GM19043 (cell line): Measurements from ENCODE around the gene KIF26B.

Source experiments
- ATAC-seq: cut with Tn5 transposase; IDR thresholded peaks from one replicate; pipeline ENCODE4 v1.9.1; 2021; ENCODE audit warnings: low read depth; ENCODE audit not compliant: unreplicated experiment

KIF26B gene

DNA sequence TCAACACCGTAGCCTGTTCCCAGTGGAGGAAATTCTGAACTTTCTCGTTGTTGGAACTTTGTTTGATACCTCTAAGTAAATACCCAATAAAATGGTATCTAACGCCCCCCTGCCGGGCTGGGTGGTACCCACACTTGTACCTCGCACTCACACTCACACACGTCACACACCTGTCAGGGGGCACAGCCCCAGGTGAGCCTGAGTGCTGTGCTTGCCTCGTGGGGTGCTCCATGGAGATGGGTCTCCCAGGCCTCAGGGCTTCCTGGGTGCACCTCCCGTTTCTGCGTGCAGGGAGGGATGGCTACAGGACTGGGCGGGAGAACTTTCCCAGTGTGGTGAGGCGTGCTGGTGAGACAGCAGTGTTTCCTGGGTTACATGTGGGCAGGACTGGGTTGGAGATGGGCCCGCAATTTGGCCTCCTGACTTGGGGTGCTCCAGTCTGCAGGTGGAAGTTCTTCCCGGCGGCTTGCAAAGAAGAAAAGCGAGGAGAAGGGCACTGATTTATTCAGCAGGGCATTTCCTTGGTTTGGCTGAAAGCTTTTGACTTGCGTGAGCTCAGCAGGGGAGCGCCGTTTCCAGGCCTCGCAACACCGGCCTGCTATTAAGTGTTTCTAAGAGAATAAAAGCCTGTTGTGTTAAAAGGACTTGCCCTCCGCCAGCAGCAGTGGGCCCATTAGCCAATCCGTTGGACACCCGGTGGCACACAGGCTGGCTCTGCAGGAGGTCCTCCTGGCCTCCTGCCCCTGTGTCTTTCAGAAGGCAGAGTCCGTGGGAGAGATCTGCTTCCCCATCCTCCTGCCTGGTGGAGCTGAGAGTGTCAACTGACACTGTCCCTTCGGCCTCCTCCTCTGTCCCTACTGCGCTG lies 79.7 kb downstream of the KIF26B start:
- ATAC-seq = no peak

DNA sequence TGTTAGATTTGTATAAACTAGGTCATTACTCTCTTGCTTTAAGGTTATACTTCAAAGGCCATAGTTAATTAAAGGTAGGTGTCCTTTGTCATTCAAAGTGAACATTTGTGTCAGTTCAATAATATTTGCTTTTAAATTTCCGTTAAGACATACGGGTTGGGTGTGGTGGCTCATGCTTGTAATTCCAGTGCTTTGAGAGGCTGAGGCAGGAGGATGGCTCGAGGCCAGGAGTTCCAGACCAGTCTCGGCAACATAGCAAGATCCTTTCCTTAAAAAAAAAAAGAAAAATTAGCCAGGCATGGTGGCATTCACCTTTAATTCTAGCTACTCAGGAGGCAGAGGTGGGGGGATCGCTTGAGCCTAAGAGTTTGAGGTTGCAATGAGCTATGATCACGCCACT lies 80.4 kb downstream of the KIF26B start:
- no peak for ATAC-seq

DNA sequence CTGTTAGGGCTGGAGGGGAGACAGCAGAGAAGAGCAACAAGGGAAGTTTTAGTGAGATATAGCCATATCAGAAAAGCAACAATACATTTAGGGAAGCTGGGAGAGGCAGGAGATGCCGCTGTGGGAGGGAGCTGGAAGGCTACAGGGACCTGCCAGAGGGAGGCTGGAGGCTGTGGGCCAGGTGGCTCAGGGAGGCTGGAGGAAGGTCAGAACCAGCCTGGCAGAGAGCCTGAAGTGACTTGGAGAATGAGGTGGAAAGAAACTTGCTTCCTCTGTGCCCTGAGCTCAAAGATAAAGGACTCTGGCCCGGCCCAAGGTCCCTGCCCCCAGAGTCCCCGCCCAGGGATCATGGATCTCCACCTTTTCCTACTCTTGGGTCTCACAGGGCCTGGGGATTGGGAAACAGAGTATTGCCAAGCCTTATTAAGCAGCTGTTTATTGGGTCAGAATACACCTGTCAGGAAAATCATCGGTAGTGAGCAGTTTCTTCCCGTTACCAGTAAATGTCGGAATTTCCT lies 85.9 kb downstream of the KIF26B start:
- no peak for ATAC-seq

DNA sequence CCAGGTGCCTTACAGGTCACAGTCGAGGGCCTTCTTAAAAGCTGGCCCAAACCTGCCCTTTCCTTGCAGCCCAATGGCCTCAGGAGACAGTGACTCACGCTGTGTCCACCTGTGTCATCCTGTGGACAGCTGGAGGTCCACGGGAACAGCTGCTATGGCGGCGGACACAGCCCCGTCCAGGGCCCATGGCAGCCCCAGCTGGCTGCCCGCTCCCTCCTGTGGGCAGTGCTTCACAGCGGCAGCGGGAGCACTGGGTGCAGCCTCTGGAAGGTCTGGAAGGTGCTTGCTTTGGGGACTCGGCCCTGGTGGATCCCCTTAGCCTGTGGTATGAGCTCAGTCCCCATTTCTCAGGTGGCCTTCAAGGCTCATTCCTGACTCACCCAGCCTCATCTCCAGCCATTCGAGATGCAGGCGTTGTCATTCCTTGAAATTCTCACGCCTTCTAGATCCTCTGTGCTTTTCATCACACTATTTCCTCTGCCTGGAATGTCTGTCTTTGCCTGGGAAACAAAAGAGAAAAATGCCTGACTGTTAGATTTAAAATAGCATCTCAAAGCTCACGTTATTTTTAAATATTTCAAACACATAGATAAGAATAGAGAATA lies 86.8 kb downstream of the KIF26B start:
- no peak for ATAC-seq

DNA sequence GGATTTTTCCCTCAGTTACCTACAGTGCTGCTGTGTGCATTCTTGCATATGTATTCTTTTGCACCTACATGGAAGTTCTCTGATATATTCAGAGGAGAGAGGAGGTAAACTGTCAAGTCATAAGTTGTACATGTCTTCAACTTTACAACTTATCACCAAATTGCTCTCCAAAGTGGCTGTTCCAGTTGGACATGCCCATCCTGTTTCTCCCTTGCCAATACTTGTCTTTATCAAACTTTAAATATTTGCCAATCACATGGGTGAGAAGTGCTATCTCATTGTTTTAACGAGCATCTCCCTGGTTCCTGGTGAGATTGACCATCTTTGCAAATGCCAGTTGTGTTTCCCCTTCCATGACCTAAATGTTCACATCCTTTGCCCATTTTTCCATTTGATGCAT lies 88.2 kb downstream of the KIF26B start:
- ATAC-seq = no peak

DNA sequence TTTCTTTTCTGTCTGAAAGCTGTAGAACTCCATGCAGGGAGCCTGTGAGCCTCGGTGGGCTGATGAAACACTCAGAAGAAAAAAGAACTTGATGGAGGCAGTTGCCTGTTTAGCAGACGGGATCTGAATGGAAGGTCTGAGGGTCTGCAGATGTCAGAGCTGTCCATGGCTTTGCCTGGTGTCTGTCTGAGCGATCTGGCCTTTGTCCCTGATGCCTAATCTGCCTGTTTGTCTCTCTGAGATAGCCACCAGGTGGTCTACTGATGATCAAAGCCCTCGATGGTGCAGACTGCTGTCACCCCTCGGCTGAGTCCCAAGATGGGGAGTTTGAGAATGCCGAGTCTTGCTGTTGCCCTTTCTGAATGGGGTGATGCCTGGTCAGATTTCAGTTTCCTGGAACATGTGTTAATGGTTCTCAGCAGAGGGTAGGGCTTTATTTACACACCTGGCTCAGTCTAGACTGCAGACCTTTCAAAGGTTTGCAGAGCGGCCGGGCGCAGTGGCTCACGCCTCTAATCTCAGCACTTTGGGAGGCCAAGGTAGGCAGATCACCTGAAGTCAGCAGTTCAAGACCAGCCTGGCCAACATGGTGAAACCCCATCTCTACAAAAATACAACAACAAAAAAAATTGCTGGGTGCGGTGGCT lies 90.4 kb downstream of the KIF26B start:
- ATAC-seq = no peak

DNA sequence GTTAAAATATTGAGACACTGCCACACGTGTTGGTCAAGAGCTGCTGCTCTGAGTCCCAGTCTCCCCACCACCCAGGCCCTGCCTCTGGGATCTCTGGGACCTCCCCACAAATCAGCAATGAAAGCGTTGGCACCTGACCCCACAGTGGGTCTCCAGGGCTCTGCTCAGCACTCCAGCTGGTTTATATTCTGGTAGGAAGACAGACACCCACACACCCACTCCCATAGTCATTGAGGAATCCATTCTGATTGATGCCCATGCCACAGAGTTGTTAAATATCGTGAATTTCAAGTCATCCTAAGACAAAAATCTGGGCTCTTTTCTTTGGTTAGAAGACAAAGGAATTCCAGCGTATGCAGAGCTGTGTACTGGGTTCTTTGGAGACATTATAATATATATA lies 91.6 kb downstream of the KIF26B start:
- no peak for ATAC-seq

DNA sequence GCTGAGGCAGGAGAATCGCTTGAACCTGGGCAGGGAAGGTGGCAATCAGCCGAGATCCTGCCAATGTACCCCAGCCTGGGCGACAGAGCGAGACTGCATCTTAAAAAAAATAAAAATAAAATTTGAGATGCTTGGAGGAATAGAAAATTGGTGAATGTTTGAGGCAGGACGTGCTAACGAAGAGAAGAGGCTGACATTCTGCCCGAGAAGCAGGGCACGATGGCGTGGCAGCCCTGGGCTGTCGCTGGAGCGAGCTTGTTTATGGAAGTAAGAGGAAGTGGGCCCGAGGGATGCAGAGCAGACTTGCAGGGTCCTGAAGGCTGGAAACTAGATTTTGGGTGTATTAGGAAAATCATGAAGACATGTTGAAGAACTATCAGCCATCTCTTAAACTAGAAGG lies 92.6 kb downstream of the KIF26B start:
- ATAC-seq = no peak

DNA sequence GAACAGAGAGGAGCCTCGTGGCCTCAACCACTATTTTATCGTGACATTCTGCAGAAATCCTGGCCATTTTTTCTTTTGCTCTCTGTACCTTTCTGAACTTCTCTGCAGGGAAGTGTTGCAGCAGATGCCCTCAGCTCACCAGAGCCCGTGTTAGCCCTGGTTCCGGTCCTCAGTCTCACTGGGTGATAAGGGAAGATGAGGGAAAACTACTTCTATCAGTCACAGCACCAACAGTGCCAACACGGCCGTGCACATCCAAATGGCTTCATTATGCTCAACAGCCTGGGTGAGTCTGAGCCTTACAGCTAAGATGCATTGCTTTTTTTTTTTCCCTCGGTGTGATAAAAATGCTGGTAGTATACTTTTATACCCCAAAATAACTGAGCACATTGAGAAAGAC lies 93.0 kb downstream of the KIF26B start:
- ATAC-seq = no peak

DNA sequence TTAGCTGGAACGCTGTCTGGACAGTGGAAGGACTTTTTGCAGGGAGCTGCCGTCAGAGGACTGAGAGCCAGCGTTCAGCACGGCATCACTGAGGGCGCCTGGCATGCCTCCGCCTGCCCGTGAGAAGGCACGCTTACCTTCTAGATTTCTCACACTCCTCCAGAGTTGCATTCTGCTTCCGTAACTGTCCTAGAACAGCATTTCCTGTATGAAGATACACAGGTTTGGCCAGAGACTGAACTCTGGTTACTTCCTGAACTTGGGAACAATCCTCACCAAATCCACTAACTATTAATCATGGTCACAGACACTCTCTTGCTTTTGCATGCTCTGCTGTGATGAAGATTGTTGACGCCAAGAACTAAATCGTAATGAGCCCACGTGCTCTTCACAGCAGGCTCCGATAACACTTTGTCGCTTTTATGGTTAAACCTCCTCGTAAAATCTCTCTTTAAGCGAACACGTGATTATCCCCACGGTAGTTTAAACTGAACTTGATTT lies 93.5 kb downstream of the KIF26B start:
- no peak for ATAC-seq

DNA sequence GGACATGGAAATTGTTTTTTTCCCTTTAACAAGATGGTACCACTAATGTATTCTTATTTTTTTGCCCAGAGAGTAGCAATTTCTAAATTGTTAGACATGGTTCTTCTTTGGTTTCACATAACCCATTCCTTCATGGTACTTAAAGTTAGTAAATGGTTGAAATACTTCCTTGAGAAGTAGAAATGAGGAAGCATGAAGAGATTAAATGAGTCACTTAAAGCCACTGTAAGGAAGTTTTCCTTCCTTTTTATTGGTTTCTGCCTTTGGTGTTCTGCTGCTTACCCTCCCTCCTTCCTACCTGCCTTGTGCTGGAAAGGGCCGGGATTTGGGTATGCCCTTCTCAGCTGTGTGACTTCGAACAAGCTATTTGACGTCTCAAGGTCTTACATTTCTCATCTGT lies 101.0 kb downstream of the KIF26B start:
- no peak for ATAC-seq

DNA sequence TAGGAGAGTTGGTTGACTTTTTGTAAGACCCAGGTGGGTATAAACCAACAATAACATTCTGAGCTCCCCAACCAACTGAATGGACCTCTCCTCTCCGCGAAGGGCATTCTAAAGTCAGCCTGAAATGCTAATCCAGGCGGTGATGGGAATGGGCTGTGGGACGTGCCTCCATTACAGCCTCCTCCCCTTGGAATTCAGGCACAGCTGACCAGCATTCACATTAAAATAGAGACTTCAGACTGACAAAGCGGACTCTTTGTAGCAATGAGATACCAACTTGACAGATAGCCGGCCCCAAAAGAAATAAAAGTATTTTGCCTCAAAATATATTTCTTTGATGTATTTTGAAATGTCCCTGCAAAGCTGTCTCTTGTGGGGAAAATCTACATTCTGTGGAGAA lies 101.7 kb downstream of the KIF26B start:
- ATAC-seq = no peak

DNA sequence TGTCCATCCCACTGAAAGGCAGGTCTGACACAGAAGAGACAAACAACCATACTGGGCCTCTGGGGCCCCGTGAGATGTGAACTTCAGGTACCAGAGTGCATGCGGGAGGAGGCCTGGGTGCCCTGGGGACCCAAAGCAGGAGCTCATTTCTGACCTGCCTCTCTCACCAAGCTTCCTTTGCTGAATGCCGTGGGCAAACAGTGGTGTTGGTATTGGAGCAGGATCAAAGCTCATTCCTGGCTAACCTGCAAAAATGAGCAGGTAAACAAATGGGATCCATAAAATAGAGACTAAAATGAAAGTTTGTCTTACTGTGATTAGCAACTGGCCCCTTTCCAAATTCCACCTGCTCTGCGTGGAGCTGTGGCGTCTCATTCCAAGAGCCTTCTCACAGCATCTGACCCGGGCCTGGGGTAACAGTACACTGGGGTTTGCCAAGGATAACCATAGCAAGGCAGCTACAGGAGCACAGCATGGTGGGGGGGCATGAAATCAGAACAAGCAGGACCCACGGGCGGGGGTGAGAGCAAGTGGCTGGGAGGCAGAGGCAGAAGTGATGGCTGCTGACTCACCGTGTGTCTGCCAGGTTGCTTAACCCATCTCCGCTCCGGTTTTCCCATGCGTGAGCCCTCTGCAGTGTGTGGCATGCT lies 103.6 kb downstream of the KIF26B start:
- ATAC-seq = no peak

DNA sequence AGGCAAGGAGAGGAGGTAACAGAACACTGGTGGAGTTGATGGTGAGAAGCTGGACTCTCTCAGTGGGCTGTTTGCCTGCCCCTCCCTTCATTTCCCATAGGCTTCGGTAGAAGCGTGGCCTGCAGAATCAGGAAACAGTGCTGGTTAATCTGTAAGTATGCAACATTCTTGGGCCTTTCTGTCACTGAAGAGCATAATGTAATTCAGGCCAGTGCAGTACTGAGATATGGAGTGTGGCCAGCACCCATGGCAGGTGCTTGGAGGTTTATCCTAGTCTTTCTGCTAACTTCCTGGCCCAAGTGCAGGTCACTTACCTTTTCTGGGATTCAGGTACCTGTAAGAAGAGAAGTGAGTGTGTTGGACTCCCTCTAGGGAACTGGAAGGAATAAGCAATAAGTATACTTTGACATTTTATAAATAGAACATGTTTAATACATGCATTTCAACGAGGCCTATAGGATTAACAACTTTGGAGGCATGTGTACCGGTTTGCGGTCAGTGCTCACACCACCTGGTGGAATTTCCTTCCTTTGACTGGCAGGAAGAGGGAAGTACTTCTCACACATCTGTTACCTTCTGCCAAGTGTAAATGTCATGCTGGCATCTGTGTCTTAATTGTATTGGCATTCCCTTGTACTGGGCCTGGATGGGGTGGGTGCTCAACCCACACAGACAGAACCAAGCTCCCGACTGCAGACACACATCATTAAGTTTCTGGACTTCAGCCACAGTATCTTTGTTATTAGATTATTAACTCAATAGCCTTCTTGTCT lies 105.5 kb downstream of the KIF26B start:
- no peak for ATAC-seq

DNA sequence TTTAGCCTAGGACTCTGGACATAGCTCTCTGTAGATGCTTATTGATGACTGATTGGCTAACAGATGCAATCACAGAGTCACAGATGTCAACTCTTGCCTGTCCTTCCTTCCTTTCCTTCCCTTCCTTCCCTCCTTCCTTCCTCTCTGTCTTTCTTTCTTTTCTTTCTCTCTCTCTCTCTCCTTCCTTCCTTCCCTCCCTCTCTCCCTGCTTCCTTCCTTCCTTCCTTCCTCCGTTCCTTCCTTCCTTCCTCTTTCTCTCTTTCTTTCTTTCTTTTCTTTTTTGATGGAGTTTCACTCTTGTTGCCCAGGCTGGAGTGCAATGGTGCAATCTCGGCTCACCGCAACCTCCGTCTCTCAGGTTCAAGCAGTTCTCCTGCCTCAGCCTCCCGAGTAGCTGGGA lies 106.1 kb downstream of the KIF26B start:
- no peak for ATAC-seq

DNA sequence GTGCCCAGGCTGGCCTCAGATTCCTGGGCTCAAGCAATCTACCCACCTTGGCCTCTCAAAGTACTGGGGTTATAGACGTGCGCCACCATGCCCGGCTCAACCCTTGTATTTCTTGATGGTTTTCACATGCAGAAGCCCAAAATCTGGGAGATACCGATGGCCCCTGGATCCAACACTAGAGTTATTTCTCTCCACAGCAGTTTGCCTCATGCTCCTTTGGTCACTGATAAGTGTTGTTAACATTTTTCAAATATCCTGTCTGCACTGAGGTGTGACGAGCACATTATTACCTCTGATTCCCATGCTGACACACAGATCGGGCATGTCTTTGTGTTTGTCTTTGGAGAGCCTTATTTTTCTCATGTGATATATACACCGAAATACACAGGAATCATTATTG lies 107.0 kb downstream of the KIF26B start:
- ATAC-seq = no peak

DNA sequence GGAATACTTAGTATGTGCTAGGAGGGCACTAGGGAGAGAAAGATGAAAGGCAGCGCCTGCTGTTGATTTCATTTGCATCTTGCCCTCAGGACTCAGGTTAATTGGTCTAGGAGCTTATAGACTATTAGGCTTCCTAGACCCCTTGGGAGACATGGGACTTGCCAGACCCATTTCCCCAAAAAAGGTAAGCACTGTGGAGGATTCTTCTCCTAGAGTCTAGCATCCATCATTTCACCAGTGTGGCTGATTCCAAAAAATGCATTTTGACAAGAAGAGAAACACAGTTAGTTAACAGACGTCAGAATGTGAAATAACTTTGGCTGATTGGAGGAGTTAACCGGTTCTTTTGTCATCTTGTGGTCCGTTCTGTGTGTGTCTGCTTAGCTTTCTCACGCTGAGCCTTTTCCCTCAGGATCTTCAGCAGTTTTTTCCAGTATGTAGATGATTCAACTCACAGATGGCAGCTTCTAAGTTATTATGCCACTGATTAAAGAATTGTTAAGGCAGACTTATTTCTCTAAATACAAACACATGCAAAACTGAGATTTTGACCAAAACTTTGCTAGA lies 108.8 kb downstream of the KIF26B start:
- ATAC-seq = no peak

DNA sequence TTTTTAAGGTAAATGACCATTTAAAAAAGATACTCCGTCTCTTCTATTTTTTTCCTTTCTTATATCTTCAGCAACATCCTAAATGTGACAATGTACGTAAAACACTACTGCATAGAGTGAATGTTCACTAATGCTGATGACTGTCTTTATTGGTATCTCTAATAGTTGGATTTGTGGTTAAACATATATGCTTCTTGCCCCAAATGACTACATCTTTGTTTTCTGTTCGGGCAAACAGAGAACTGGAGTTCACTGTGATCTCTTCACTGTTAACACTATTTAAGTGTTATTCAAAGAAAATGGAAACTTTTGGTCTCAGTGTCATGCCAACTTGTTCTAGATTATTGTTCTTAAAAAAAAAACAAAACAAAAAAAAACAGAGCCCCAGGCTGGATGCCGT lies 109.4 kb downstream of the KIF26B start:
- ATAC-seq = no peak

DNA sequence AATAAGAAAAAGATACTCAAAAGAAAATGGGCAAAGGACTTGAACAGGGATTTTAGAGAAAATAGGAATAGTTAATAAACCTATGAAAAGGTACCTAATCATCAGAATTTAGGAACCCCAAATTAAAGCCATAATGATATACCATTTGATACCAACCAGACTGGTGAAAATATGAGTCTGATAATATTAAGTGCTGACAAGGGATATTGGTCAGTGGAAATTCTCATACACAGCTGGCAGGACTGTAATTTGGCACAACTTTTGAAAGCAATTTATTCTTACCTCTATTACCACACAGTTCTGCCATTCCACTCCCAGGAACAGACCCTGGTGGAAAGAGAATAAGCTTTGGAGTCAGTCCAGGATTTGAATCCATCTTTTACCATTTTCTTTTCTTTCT lies 111.3 kb downstream of the KIF26B start:
- no peak for ATAC-seq

DNA sequence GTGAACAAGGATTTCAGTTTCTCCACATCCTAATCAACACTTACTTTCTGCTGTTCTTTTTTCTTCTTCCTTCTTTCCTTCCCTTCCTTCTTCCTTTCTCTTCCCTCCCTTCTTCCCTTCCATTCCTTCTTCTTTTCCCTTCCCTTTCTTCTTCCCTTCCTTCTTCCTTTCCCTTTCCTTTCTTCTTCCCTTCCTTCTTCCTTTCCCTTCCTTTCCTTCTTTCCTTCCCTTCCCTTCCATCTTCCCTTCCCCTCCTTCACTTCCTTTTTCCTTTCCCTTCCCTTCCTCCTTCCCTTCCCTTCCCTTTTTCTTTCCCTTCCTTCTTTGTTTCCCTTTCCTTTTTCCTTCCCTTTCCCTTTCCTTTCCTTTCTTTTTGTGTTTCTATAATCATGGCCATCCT lies 115.3 kb downstream of the KIF26B start:
- no peak for ATAC-seq
